ENCODE results near the gene DBNL.
"Not testable (repeated sequence)": the region's sequence is repeated elsewhere in the genome, so short reads cannot be mapped to it uniquely, and the experiment has no call there.

The DBNL gene

DNA sequence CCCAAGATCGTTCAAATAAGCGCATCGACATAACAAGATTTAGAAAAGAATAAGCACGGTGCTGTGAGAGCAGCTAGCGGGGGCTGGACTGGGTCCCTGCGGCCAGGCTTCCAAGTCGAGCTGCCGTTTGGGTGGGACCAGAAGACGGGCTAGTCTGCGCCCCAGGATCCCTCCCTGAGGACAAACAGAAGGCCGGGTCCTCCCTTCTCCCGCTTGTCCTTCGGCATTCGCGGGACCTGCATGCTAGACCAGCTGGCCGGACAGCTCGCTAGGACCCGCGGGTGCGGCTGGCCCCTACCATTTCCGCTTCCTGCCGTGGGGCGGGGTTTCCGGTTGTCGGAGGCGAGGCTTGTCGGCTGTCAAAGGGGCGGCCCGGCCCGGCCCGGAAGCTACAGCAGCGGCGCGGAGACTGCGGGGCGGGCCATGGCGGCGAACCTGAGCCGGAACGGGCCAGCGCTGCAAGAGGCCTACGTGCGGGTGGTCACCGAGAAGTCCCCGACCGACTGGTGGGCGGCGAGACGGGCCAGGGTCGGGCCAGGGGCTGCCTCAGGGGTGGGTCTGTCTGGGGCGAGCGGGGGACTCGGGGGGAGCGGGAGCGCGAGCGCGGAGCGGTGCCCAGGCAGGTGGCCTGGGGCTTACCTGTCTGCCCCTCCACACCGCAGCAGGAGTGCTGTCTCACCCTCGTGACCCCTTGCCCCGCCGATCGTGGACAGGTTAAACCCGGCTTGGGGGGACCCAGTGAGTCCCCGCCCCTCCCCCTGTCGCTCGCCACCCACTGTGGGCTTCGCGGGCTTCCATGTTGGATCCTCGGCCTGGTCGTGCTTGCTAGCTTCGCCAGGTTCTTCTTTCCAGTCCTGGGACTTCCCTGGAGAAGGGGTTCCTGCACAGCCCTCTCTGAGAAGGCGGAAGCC is at the start of gene DBNL:
DBNL (plus strand) TSS at position 388 of the 911 bp plus-strand sequence; CDS start at position 424, 36 bp downstream.
- DNase-seq = peak; percentile 94

DNA sequence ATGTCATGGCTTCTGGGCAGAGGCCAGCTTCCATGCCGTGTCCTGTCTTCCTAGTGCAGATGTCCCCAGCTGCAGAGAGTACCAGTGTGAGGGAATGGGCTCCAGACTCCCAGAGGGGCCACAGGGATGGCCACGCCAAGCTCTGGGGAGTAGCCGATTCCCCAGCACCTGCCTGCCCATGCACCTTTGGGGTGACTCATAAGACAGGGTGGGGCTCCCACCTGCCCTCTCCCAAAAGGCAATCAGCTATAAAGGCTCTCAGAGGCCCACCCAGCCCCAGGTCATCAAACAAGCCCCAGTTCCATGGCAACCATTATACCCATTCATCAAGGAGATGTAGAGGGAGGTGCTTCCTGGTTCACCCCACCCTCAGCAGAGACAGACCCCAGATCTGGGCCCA is 47.0 kb upstream of the DBNL start, which contains the start of gene SPDYE1:
SPDYE1 (plus strand) TSS at position 366 of the 400 bp plus-strand sequence. CDS start 2,053 bp downstream, outside the sequence.
- DNase-seq = not testable (repeated sequence)

DNA sequence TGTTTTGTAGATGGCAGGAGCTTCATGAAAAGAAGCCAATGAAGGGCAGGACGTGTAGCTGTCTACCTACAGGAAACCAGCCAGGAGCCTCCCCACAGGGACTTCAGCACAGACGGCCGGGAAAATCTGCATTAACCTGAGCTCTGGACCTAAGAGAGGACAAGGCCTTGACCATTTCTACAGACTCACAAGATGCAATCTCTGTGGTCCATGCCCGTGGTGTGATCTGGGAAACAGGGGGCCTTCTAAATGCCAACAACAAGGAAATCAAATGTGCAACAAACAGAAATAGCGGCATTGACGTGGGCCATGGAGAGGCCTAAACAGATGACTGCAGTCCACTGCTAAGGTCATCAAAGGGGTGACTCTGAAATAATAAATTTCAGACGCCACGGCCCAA is 32.4 kb upstream of the DBNL start:
- DNase-seq = not testable (repeated sequence)

DNA sequence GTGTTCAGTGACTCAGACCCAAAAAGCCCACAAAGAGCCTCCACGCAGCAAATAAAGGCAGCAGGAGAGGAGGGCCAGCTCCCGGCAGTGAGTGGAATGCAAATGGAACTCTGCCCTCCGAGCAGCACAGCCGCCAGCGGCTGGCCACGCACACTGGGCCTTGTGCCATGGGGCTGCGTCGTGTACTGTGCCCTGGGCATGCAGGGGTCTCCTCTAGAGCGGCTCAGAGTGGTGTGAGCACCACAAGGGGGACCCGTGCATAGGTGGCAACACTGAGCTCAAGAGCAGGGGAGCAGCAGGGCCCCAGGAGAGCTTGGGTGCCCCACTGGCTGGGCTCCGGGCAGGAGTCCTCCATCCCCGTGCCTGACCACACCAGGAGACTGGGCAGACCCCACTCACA is 29.4 kb upstream of the DBNL start:
- DNase-seq = not testable (repeated sequence)

DNA sequence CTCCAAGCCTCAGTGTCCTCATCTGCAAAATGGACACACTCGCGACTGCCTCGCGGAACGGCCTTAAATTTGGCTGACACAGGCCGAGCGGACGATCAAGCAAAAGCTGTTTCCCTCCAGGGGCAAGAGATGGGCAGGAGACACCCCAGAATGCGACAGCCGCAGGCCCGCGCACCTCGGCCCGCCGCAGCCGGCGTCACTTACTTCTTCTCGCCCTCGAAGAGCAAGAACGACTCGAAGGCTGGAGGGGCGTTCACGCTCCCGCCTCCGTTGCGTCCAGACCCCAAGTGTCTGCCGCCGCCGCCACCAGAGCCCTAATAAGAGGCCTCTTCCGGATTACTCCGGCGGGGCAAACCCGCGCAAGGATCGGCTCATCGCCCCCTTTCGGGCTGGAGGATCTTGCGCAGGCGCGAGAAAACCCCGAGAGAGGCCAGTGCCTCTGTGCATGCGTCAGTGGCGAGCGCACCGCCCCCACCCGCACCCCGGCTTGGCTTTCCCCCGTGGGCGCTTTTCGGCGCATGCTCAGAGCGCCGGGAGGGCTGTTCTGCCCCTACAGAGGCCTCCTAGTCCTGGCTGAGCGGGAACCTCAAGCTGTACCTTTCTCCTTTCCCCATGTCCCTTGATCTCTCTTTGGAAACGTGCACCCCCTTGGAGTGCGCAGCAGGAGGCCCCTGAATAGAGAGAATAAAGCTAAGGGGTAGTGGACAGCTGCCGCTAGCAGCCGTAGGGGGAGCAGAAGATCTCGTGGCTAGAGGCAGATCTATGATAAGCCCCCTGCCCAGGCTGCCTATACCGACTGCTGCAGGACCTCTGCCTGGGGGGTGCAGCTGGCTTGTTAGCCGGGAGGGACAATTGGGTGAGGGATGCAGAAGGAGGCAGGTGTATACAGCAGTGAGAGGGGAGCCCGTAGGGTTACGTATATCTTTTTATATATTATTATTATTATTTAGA is 25.4 kb upstream of the DBNL start:
- peak; percentile 98 for DNase-seq

DNA sequence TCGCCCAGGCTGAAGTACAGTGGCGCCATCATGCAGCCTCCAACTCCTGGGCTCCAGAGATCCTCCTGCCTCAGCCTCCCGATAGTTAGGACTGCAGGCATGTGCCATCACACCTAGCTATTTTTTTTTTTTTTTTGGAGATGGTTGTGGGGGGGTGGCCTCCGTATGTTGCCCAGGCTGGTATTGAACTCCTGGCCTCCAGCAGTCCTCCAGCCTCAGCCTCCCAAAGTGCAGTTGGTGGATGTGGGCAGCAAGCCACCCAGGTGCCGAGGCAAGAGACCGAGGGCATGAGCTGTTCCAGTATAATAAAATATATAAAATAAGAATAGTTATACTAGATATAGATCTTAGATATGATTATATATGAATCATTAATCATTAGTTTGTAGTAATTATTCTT is 24.7 kb upstream of the DBNL start:
- DNase-seq = peak; percentile 24

DNA sequence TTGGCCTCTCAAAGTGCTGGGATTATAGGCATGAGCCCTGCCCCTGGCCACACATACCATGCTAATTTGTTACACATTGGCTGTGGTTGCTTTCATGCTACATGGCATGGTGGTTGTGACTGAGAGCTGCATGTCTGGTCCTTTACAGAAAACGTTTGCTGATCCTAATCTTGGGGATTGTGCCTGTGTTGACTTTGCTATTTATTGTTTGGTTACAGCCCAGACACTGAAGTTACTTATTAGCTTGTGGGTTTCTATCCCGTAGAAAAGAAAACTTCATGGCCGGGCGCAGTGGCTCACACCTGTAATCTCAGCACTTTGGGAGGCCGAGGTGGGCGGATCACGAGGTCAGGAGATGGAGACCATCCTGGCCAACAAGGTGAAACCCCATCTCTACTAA is 22.4 kb upstream of the DBNL start:
- not testable (repeated sequence) for DNase-seq

DNA sequence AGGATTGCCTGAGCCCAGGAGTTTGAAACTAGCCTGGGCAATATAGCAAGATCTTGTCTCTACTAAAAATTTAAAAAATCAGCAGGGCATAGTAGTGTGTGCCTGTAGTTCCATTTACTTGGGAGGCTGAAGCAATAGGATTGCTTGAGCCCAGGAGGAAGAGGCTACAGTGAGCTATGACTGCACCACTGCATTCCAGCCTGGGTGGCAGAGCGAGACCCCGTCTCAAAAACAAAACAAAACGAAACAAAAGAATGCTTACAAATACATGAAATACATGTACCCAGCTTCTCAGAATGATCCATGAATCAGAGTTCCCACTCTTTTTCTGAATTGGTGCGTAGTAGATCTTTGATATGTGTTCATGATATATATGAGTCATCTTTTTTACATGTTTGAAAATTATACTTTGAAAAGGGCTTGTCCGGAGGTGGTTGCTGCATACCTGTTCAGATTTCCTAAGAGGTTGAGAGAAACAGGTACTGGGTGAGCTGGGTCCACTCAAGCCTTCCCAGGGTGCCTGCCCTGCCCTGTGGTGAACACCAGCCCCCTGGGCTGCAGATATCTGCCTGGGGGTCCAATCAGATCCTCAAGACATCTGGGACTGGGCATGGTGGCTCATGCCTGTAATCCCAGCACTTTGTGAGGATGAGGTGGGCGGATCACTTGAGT is 21.6 kb upstream of the DBNL start:
- DNase-seq = not testable (repeated sequence)

DNA sequence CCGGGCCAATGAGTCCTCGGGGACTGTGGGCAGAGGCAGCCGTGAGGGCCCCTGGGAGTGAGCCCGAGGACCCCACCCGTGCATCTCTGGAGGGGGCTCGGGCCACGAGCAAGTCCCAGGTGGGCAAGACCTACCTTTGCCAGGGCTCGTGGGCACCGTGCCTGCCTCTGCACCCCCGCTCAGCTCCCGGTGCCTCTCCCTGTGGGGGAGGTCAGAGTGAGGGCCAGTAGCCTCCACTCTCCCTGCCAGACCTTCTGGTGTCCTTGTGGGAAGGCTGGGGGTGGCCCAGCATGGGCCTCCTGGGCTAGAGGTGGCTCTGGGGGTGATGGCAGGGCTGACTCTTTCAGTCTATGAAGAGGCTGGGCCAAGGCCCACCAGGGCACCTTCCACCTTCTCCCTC is 15.1 kb upstream of the DBNL start:
- DNase-seq = not testable (repeated sequence)

DNA sequence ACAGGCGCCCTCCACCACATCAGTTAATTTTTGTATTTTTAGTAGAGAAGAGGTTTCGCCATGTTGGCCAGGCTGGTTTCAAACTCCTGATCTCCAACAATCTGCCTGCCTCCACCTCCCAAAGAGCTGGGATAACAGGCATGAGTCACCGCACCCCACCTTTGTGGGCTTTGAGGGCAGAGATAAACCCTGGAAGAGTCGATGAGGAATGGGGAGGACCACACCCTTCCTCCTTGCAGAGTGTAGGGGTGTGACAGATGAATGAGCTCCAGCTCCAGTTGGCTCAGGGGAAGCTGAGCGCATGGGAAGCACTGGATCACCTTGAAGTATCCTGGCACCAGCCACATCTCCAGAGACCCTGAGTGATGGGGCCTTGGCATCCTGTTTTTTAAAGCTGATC is 14.5 kb upstream of the DBNL start:
- DNase-seq = not testable (repeated sequence)

DNA sequence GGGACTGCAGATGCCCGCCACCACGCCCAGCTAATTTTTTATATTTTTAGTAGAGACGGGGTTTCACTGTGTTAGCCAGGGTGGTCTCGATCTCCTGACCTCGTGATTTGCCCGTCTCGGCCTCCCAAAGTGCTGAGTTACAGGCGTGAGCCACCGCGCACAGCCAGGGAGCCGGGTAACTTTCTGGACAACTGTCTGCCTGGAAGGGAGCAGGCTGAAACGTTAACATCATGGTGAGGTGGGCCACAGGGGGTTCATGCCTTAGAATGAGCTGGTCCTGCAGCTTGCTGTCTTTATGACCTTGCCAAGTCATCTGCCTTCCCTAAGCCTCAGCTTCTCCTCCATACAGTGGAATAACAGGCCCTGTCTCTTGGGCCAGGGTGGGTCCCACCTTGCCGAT is 13.2 kb upstream of the DBNL start:
- DNase-seq = not testable (repeated sequence)

DNA sequence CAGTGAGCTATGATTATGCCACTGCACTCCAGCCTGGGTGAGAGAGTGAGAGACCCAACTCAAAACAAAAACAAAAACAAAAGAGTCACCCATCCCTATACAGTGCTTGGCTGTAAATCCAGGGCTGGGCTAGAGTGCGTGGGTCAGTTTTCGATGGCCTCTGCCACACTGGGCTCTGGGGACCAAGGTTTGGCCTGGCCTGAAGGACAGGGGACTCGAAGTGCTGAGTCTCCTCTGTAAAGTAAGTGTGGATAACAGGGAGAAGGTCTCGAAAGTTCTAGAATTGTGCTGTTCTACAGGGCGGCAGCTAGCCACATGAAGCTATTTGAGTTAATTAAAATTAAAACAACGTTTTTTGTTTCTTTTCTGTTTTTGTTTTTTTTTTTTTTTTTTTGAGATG is 12.5 kb upstream of the DBNL start:
- DNase-seq = not testable (repeated sequence)

DNA sequence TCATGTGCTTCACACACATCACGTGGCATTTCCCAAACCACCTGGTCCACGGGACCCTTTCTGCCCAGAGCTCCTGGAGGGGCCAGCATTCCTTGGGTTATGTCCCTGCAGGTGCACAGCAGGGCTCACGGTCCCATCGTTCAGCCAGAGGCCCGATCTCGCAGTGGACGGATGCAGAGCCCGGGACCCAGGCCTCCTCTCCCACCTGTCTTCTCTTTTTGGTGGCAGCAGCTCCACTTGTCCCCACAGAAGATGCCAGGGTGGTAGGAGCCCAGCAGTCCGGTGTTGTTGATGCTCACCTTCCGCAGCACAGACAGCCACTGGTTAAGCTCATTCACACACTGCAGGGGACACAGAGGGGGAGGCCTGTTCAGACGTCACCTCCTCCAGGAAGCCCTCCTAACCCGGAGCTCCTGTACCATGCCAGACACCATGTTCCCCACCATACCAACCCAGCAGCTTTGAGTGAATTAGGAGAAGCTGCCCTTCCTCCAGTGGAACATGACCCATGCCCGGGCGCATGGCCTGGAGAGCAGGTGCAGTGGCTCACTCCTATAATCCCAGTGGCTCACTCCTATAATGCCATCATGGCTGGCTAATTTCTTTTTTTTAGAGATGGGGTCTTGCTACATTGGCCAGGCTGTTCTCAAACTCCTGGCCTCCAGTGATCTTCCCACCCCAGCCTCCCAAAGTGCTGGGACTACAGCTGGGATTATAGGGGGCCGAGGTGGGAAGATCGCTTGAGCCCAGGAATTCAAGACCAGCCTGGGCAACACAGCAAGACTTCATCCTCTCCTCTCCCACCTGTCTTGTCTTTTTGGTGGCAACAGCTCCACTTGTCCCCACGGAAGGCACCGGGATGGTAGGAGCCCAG is 10.3 kb upstream of the DBNL start:
- not testable (repeated sequence) for DNase-seq

DNA sequence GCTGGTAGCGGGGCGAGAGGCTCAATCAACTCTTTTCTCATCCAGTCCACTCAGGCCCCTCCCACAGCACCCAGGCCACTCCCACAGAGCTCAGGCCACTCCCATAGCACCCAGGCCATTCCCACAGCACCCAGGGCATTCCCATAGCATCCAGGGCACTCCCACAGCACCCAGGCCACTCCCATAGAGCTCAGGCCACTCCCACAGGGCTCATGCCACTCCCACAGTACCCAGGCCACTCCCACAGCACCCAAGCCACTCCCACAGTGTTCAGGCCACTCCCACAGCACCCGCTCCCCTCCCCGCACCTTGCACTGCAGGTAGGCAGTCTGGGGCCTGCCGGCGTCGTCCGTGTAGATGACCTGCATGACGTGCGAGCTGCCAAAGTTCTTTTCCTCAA is 8.1 kb upstream of the DBNL start:
- DNase-seq = not testable (repeated sequence)

DNA sequence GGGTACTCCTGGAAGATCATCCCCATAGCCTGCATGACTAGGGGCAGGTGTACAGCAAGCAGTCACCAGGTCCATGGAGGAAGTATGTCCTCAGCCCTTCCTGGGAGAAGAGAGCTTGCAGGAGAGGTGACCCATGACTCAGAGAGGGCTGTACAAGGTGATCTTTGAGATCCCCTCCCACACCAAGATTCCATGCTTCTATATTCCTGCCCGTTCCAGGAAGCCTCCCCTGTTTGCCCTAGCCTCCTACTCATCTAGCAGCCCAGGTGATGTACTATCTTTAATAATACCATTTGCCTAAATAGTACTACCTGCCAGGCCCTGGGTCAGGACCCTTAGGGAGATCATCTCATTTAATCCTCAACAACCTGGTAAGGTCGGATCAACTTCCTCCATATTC is 6.6 kb upstream of the DBNL start:
- not testable (repeated sequence) for DNase-seq

DNA sequence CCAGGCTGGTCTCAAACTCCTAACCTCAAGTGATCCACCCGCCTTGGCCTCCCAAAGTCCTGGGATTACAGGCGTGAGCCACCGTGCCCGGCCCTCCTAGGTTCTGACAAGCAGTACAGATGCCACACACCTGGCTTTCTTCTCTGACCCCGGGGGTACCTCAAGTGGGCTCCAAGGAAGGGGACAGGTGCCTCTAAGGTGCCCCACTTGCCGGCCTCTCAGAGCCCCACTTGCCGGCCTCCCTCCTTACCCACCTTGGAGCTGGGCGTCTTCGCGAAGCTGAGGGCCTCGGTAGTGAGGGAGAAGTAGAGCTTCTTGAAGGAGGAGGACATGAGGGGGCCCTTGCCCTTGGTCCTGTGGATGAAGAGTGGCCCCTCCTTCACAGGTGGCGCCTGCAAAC is 5.9 kb upstream of the DBNL start:
- DNase-seq = not testable (repeated sequence)

DNA sequence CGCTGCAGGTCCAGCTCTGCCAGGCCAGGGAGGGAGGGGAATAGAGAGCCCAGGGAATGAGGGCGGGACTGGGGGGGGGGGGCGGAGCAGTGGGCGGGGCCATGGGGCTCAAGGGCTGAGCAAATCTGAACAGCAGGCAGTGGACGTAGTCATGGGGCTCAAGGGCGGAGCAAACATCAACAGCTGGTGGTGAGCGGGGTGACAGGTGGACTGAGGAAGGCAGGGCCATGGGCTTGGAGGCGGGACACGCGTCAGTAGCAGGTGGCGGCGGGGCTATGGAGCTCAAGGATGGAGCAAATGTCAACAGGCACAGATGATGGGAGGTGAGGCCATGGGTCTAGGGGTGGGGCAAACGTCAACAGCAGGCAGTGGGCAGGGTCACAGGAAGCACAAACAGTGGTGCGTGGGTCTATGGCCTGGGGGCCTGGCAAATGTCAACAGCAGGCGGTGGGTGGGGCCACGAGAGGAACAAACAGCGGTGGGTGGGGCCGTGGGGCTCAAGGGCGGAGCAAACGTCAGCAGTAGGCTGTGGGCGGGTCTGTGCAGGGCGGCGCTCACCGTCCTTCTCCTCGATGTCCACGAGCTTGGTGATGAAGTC is 5.4 kb upstream of the DBNL start:
- peak; percentile 88 for DNase-seq

DNA sequence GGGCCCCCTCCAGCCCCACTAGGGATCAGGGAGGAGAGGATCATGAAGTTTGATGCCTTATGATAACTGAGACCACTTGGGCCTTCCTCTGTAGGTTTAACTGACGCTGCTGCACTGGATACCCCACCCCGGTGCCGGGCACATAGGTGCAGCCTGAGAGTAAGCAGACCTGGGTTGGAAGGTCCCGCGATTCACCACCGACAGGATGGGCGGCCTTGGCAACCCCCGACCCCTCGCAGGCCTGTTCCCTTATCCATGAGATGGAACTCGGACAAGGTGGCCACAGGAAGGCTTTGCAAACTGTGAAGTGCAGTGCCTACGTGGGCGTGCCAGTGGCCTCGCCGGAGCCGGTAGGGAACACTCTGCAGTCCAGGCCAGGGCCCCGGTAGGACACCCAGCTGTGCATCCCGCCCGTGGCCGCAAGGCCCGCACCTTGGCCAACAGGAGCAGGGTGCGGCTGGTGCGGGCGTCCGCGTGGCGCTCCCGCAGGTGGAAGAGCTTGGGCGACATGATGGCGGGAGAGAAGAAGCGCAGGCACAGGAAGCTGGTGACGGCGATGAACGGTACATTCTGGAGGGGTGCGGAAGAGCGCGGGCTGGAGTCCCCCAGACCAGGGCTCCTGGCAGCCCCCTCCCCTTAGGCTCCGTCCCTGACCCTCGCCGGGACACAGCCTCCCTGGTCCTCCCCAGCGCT is 4.6 kb upstream of the DBNL start:
- peak; percentile 23 for DNase-seq

DNA sequence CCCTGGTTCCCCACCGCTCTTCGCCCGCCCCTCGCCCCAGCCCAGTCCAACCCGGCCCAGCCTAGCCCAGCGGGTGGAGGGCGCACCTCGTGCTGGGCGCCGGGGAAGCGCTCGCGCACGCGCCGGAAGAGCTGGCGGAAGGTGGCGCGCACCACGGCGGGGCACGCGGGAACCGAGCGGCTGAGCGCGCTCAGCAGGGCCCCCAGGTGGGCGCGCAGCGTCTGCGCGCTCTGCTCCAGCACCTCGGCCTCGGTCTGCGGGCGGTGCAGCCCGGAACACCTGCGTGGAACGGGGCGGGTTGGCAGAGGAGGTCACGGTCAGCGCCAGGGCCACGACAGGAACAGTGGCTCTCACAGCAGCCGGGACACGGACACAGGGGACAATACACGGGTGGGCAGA is 4.0 kb upstream of the DBNL start:
- peak; percentile 47 for DNase-seq

DNA sequence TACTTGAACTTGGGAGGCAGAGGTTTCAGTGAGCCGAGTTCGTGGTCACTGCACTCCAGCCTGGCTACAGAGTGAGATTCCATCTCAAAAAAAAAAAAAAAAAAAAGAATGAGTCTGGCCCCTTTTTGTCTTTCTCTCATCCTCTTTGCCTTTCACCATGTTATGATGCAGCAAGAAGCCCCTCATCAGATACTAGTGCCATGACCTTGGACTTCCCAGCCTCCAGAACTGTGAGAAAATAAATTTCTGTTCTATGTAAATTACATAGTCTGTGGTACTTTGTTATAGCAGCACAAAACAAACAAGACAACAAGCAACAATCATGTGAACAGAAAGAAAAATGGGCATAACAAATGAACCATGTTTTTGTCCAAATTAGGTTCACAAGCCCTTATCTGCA is 2.3 kb upstream of the DBNL start:
- DNase-seq = no peak

DNA sequence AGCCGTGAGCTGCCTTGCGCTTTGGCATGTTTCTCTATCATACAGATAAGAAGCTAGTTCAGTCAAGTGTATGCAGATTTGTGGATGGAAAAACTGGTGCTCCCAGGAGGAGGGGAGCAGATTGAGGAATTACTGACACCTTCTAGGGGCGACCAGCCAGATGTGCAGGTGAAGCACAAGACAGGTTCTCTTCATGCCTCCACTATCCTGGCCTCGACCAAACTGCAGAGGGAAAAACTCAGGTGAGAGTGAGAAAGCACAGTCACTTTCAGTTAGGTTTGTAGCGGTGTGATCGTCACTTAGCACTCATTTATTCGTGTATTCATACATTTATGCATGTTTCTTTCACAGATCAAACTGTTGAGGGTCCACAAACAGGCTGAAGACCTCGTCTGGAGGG is 600 bp upstream of the DBNL start:
- no peak for DNase-seq

All from retina (tissue), 1 donor.